DMS79 treated with DMSO at 0.1 percent for 48 hours (cell line): ENCODE results near the gene ARFGAP3.
"Not testable (repeated sequence)": the region's sequence is repeated elsewhere in the genome, so short reads cannot be mapped to it uniquely, and the experiment has no call there.

ENCODE experiments used
- DNase-seq: peaks from one replicate; lab custom pipeline; 2025; lab: John Stamatoyannopoulos, UW

Gene ARFGAP3

GRCh38 chr22:42768385-42769035 lies 88.6 kb downstream of the ARFGAP3 start:
- no peak for DNase-seq

DNA sequence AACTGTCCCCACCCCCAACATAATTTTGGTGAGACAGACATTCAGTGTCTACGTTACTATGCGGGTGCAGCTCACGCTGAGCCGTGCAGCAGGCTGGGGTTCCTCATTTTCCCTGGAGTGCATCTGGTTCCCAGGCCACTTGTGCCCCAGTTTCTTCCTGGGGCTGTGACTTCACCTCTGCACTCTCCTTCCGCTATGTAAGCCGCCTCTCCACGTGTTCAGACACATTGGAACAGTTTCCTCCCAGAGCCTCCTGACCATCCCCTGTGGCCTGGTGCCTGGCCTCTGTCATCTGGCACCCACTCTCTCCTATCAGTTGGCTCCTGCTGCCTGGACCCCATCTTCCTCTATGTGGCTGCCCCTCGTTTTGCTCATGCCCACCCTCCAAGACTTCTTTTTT lies 90.2 kb downstream of the ARFGAP3 start:
- no peak for DNase-seq

GRCh38 chr22:42764895-42765363 lies 92.1 kb downstream of the ARFGAP3 start:
- DNase-seq = no peak

DNA sequence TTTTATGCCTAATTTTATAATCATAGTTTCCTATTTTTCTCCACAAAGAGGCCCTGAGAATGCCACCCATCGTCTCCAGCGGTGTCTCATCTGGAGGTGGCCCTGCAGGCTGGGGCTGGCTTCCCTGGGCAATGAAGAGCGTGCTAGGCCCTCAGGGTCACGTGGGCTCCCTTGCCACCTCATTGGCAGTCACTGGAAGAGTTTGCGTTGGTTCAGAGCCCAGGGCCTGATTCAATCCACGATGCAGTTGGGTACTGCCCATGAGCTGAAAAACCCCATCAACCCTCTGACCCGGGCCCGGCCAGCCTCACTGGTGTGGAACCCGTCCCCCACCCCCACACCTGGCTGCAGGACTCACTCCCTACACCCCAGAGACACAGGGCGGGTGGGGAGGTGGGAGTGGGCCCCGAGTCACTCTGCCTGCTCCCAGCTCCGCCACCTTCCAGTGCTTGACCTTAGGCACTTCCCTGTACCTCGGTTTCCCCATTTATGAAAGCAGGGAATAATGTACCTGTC lies 93.0 kb downstream of the ARFGAP3 start:
- no peak for DNase-seq

- no peak for DNase-seq
Measured at GRCh38 chr22:42760806-42761565, 96.1 kb downstream of the ARFGAP3 start.

GRCh38 chr22:42758931-42759629 lies 98.0 kb downstream of the ARFGAP3 start:
- DNase-seq = no peak

DNA sequence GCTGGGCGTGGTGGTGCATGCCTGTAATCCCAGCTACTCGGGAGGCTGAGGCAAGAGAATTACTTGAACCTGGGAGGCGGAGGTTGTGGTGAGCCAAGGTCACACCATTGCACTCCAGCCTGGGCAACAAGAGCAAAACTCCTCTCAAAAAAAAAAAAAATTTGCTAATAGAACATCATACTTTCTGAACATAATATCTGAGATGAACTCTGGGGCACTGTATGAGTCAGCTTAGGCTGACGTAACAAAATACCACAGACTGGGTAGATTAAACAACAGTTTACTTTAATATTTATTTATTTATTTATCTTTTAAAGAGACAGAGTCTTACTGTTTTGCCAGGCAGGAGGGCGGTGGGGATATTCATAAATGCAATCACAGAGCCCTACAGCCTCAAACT lies 101.5 kb downstream of the ARFGAP3 start:
- DNase-seq = not testable (repeated sequence)

DNA sequence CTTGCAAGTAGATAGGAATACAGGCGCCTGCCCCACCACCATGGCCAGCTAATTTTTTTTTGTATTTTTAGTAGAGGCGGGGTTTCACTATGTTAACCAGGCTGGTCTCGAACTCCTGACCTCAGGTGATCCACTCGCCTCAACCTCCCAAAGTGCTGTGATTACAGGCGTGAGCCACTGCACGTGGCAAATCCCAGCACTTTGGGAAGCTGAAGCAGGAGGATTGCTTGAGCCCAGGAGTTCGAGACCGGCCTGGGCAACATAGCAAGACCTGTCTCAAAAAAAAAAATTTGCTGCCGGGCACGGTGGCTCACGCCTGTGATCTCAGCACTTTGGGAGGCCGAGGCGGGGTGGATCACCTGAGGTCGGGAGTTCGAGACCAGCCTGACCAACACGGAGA lies 102.0 kb downstream of the ARFGAP3 start:
- DNase-seq = not testable (repeated sequence)

DNA sequence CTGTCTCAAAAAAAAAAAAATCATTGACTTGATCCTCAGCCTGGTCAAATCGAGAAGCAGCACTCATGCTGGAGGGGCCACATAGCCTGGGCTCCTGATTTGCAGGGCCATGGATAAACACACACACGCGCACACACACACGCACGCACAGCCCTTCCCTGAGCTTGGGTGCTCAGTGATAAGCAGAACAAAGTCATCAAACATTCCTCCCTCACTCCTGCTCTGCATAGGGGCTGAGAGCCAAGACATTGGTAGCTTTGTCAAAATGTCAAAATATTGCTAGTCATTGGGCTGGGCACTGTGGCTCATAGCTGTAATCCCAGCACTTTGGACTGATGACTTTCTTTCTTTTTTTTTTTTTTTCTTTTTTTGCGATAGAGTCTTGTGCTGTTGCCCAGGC lies 102.4 kb downstream of the ARFGAP3 start:
- DNase-seq = no peak

DNA sequence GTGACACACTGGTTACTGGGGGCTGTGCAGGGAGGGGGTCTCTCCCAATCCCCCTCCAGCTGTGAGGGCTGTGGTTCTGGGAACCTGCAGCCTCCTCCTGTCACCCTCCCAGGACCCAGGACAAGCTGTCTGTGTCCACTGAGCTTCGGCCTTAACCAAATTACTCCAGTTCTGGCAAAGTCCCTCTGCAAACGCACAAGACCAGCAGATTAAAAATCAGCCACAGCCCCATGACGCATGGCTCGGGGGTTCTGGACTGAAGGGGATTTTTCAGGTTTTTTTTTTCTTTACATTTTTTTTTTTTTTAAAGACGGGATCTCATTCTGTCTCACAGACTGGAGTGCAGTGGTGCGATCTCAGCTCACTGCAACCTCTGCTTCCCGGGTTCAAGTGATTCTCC lies 104.2 kb downstream of the ARFGAP3 start:
- DNase-seq = no peak

DNA sequence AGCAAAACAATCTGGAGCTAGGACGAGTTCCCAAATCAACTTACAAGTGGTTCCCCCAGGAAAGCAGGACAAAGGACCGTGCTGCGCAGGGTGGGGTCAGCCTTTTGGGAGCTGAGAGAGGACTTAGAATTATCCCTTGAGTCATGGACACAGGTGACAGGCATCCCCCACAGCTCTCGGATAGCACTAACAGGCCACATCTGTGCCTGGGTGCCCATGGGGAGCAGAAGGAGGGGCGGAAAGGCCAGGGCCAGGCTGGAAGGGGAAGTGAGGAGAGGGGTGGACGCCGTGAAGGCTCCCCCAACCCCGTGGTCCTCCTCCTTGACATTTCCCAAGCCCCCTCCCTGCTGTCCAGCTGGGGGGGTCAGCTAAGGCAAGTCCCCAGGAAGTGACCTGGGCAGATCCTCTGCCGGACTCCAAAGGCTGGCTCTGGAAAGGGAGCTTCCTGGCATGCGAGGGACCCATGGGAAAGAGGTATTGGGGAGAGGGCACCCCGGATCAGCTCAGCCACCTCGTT lies 104.8 kb downstream of the ARFGAP3 start:
- DNase-seq = no peak

DNA sequence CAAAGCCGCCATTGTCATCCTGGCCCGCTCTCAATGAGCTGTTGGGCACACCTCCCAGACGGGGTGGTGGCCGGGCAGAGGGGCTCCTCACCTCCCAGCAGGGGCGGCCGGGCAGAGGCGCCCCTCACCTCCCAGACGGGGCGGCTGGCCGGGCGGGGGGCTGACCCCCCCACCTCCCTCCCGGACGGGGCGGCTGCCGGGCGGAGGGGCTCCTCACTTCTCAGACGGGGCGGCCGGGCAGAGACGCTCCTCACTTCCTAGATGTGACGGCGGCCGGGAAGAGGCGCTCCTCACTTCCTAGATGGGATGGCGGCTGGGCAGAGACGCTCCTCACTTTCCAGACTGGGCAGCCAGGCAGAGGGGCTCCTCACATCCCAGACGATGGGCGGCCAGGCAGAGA lies 106.7 kb downstream of the ARFGAP3 start:
- not testable (repeated sequence) for DNase-seq

DNA sequence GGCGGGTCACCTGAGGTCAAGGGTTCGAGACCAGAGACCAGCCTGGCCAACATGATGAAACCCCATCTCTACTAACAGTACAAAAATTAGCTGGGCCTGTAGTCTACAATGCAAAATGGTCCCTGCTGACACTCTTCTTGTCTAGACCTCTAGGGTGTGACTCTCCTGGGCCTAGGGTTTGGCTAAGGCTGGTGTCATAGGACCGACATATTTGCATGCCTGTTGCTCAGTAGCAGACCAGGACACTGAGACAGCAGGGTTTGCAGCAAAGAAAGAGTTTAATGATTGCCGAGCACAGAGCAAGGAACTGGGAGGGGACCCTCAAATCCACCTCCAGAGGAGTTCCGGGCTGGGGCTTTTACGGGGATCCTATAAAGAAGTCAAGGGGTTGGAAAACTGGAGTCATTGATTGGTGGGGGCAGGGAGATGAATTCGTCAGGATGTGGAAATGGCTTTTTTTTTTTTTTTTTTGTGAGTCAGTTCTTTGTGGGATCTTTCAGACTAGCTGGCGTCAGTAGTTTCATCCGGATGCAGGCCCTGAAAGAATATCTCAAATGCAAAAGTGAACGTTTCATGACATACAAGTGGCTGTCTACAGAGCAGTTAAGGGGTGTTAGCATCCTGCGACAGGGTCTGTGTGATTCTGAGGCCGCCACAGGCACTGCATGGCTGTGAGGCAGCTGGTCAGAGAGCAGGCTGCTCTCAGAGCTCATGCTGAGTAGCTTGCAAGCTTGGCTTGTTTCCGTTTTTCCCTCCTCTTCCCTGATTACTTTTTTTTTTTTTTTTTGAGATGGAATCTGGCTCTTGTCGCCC lies 109.2 kb downstream of the ARFGAP3 start:
- no peak for DNase-seq
